OCI-LY1 (cell line): ENCODE measurements around the gene ATG9B.

Source experiments
- H2AFZ ChIP-seq: fragments of 200-600 bp; sonication (generic), shearing (Covaris generic); 2 replicates; pipeline ENCODE4 v1.6.0; 2014; ENCODE audit warnings: antibody characterized with exemption, mild to moderate bottlenecking, low read length
- H3F3A ChIP-seq: fragments of 200-600 bp; sonication (generic), shearing (Covaris generic); 2 replicates; pipeline ENCODE4 v1.6.0; 2014; ENCODE audit warnings: mild to moderate bottlenecking, antibody characterized with exemption, low read length, moderate library complexity; ENCODE audit not compliant: insufficient read depth
- H3K27ac ChIP-seq: fragments of 200-600 bp; sonication (generic); 2 replicates; pipeline ENCODE4 v1.5.1; 2014; ENCODE audit warnings: low read length, mixed run types, mild to moderate bottlenecking, low read depth; ENCODE audit not compliant: poor library complexity, severe bottlenecking
- H3K27me3 ChIP-seq: fragments of 200-600 bp; sonication (generic); 2 replicates; pipeline ENCODE4 v1.6.0; 2014; ENCODE audit warnings: antibody characterized with exemption, mild to moderate bottlenecking, low read length, moderate library complexity; ENCODE audit not compliant: insufficient read depth
- H3K36me3 ChIP-seq: fragments of 200-600 bp; sonication (generic); 2 replicates; pipeline ENCODE4 v1.6.1; 2014; ENCODE audit warnings: mild to moderate bottlenecking, antibody characterized with exemption, low read length, moderate library complexity, mixed read lengths; ENCODE audit not compliant: insufficient read depth
- H3K4me1 ChIP-seq: fragments of 200-600 bp; sonication (generic); 2 replicates; pipeline ENCODE4 v1.5.1; 2014; ENCODE audit warnings: mild to moderate bottlenecking, low read length, moderate library complexity; ENCODE audit not compliant: insufficient read depth, severe bottlenecking
- H3K4me2 ChIP-seq: fragments of 200-600 bp; sonication (generic), shearing (Covaris generic); 2 replicates; pipeline ENCODE4 v1.6.1; 2014; ENCODE audit warnings: low read length
- H3K4me3 ChIP-seq: fragments of 200-600 bp; sonication (generic); 2 replicates; pipeline ENCODE4 v1.5.1; 2014; ENCODE audit warnings: low read length, low read depth, mild to moderate bottlenecking, mixed read lengths; ENCODE audit not compliant: poor library complexity, severe bottlenecking
- H3K79me2 ChIP-seq: fragments of 200-600 bp; shearing (Covaris generic); 2 replicates; pipeline ENCODE4 v1.6.1; 2016; ENCODE audit warnings: mixed run types, low read length, mixed read lengths; ENCODE audit not compliant: insufficient read depth
- H3K9ac ChIP-seq: fragments of 200-600 bp; sonication (generic), shearing (Covaris generic); 2 replicates; pipeline ENCODE4 v1.6.1; 2014; ENCODE audit warnings: mild to moderate bottlenecking, low read length, mixed read lengths
- H3K9me2 ChIP-seq: fragments of 200-600 bp; sonication (generic), shearing (Covaris generic); 2 replicates; pipeline ENCODE4 v1.6.1; 2014; ENCODE audit warnings: low read depth, mild to moderate bottlenecking, low read length, mixed read lengths
- H3K9me3 ChIP-seq: fragments of 200-600 bp; shearing (Covaris generic); 2 replicates; pipeline ENCODE4 v1.6.1; 2014; ENCODE audit warnings: low read length, mixed read lengths
- H4K20me1 ChIP-seq: fragments of 200-600 bp; sonication (generic), shearing (Covaris generic); 2 replicates; pipeline ENCODE4 v1.6.0; 2016; ENCODE audit warnings: mild to moderate bottlenecking, low read length; ENCODE audit not compliant: insufficient read depth
- CTCF ChIP-seq: fragments of 200-600 bp; sonication (generic), shearing (Covaris generic); IDR thresholded peaks from 2 replicates; pipeline ENCODE4 v1.5.1; 2017; ENCODE audit warnings: mild to moderate bottlenecking, antibody characterized with exemption, low read length, moderate library complexity, mixed read lengths
- EZH2 ChIP-seq: fragments of 200-600 bp; sonication (generic), shearing (Covaris generic); IDR thresholded peaks from 2 replicates; pipeline ENCODE4 v1.8.0; 2017; ENCODE audit warnings: borderline replicate concordance, mixed run types, mild to moderate bottlenecking, antibody characterized with exemption, low read length, moderate library complexity, mixed read lengths

The ATG9B gene

DNA sequence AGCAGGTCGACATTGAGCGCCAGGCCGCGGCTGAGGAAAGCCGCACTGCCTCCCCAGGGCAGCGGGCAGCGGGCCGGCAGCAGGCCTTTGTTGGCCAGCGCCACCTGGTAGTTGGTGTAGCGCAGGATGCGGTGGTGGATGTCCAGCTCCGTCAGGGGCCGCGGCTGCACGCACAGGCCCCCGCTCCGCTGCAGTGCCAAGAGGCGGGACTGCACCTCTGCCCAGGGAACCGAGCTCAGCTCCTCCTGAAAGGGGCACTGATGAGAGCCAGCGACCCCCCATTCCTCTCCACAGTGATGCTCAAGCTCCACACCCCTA is 5.2 kb downstream of the ATG9B start:
- H3K36me3 ChIP-seq, result no peaks in the 10 kb centered on the region
- H3K79me2 ChIP-seq, result no peaks in the 10 kb centered on the region
- no peaks in the 10 kb centered on the region for H3K9me2 ChIP-seq
- no peak overlapping the region for H3K27ac ChIP-seq
- no peak overlapping the region for H2AFZ ChIP-seq
- no peak overlapping the region for H3K9ac ChIP-seq
- H3F3A ChIP-seq, result no peaks in the 10 kb centered on the region
- no peaks in the 10 kb centered on the region for H3K9me3 ChIP-seq
- peaks cover 11% of the 10 kb centered on the region for H3K27me3 ChIP-seq
- H3K4me3 ChIP-seq, result no peak overlapping the region
- no peak overlapping the region for H3K4me2 ChIP-seq
- TF ChIP-seq CTCF (no peak), EZH2 (no peak)
- H4K20me1 ChIP-seq, result no peaks in the 10 kb centered on the region
- peaks cover 20% of the 10 kb centered on the region for H3K4me1 ChIP-seq

- Histone ChIP-seq H3K9me2 (no peaks in the 10 kb centered on the region), H3K79me2 (no peaks in the 10 kb centered on the region), H3K4me3 (peak overlapping the region; percentile 51), H3K9ac (no peak overlapping the region; the same call in 1 of the 2 replicates), H3K4me2 (peak overlapping the region; percentile 57), H2AFZ (no peak overlapping the region), H3K27ac (no peak overlapping the region), H3F3A (no peaks in the 10 kb centered on the region), H4K20me1 (no peaks in the 10 kb centered on the region), H3K9me3 (no peaks in the 10 kb centered on the region), H3K27me3 (peaks cover 11% of the 10 kb centered on the region), H3K4me1 (peaks cover 25% of the 10 kb centered on the region), H3K36me3 (no peaks in the 10 kb centered on the region)
- TF ChIP-seq EZH2 (no peak), CTCF (peak; percentile 4; the same call in 1 of the 2 replicates)
Measured at GRCh38 chr7:151018421-151019129, 5.7 kb downstream of the ATG9B start.

GRCh38 chr7:151017953-151018420 is 6.3 kb downstream of the ATG9B start:
- peaks cover 8% of the 10 kb centered on the region for H3K27me3 ChIP-seq
- H3K79me2 ChIP-seq, result no peaks in the 10 kb centered on the region
- no peak overlapping the region for H3K27ac ChIP-seq
- peak overlapping the region; percentile 8; the same call in 1 of the 2 replicates for H3K9ac ChIP-seq
- TF ChIP-seq CTCF (peak; percentile 100), EZH2 (no peak)
- peak overlapping the region; percentile 57 for H3K4me2 ChIP-seq
- peaks cover 27% of the 10 kb centered on the region for H3K4me1 ChIP-seq
- no peaks in the 10 kb centered on the region for H3F3A ChIP-seq
- H3K4me3 ChIP-seq, result peak overlapping the region; percentile 51
- no peaks in the 10 kb centered on the region for H3K9me2 ChIP-seq
- H3K36me3 ChIP-seq, result no peaks in the 10 kb centered on the region
- H3K9me3 ChIP-seq, result no peaks in the 10 kb centered on the region
- H2AFZ ChIP-seq, result no peak overlapping the region
- no peaks in the 10 kb centered on the region for H4K20me1 ChIP-seq
